Measurements from ENCODE around the gene RNF227. TPM values are rescaled to one million over a fixed set of nuclear protein-coding genes. Genes with fewer than 3 reads are reported as not detected.

Gene RNF227
- 7.0 TPM for total RNA-seq

GRCh38 chr17:7915611-7916384, at the start of gene RNF227:
Gene RNF227, minus strand, starts transcription at chr17:7916289. Its CDS starts 94 bp downstream, at chr17:7916195.

GRCh38 chr17:7931709-7932482, 15.8 kb upstream of the RNF227 start, which contains the start of the genes CNTROB and TRAPPC1:
Gene CNTROB, plus strand, starts transcription at chr17:7932206. Its CDS starts 874 bp downstream, at chr17:7933080.
Gene TRAPPC1, minus strand, starts transcription at chr17:7931946. Its CDS starts 117 bp downstream, at chr17:7931829.

DNA sequence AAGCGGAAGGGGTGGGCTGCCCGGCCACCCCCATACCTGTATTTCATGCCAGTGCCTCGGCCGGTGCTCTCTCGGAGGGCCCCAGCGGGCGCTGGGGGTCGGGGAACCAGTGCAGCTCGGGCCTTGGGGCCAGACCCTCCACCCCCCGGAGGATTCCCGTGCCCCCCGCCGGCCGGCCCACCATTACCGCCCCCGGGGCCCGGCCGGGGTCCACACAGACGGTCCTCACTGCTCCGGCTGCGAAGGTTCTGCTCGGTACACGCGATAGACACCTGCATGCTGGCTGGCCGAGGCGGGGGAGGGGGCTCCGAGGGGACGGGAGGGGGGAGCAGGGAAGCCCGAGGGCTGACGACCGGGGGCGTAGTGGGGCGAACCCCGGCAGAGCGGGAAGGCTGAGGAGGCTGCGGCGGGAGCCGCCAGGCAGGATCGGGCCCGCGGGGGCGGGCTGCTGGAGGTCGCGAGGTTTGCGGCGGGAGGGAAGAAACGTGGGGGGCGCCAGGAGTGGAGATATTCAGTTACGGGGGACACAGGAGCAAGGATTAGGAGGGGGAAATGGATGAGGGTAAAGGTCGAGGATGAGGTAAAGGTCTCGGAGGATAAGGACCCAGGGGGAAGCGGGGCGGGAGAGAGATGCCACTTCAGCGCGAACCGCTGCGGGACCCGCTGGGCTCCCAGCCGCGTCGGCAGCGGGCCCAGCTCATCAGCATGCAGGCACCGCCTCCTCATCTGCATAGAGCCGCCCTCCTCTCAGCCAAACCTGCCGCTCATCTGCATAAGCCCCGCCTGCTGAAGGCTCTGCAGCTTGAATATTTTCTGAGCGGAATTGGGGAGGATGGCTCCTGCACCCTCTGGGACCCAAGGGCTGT, 13.3 kb upstream of the RNF227 start, which contains the start of gene KCNAB3:
Gene KCNAB3, minus strand, starts transcription at position 699 of the 866 bp plus-strand sequence. Its CDS starts 421 bp downstream, at position 278.

GRCh38 chr17:7888184-7888920, 27.7 kb downstream of the RNF227 start, which contains the start of gene CHD3:
Gene CHD3, plus strand, starts transcription at chr17:7888789. Its CDS starts 212 bp downstream, at chr17:7889001.

Small RNAs within 50 kb of the gene (small RNA-seq; reads per million reads assigned to genes)
- gene SCARNA21 (ENCODE audit: low replicate concordance) = 79.8 reads per million, percentile 97 among the genes with 10 or more reads in this experiment

Other genes starting within 250 kb of the RNF227 start
- 47.4 TPM for gene TP53, start 228.8 kb downstream of the RNF227 start, total RNA-seq
- gene WRAP53, start 227.8 kb downstream of the RNF227 start, total RNA-seq = 8.2 TPM
- 8.7 TPM for gene EFNB3, start 211.1 kb downstream of the RNF227 start, total RNA-seq
- gene DNAH2, start 198.5 kb downstream of the RNF227 start, total RNA-seq = 0.47 TPM
- 22.2 TPM for gene KDM6B, start 82.1 kb downstream of the RNF227 start, total RNA-seq
- gene TMEM88, start 61.2 kb downstream of the RNF227 start, total RNA-seq = 21.1 TPM
- 139 TPM for gene NAA38, start 58.7 kb downstream of the RNF227 start, total RNA-seq
- gene CYB5D1, start 58.3 kb downstream of the RNF227 start, total RNA-seq = 17.4 TPM
- gene CHD3, start 27.5 kb downstream of the RNF227 start, total RNA-seq = 136 TPM
- gene KCNAB3, start 13.6 kb upstream of the RNF227 start, total RNA-seq = 4.1 TPM
- gene TRAPPC1, start 15.7 kb upstream of the RNF227 start, total RNA-seq = 30.5 TPM
- 36.7 TPM for gene CNTROB, start 15.9 kb upstream of the RNF227 start, total RNA-seq
- 0.23 TPM for gene GUCY2D, start 86.3 kb upstream of the RNF227 start, total RNA-seq
- gene ALOX15B, start 122.8 kb upstream of the RNF227 start, total RNA-seq = 0.99 TPM
- 0.41 TPM for gene ALOX12B, start 171.4 kb upstream of the RNF227 start, total RNA-seq
- gene ALOXE3, start 202.2 kb upstream of the RNF227 start, total RNA-seq = not detected
- gene HES7, start 207.8 kb upstream of the RNF227 start, total RNA-seq = not detected
- 99.8 TPM for gene PER1, start 236.1 kb upstream of the RNF227 start, total RNA-seq
- gene VAMP2, start 246.7 kb upstream of the RNF227 start, total RNA-seq = 45.4 TPM